Fibroblast of peridontal ligament (primary cell): ENCODE results near the gene USO1.
A peak's percentile ranks its signal among the peaks of the same experiment; 100 is the strongest.
"Not testable (repeated sequence)": the region's sequence is repeated elsewhere in the genome, so short reads cannot be mapped to it uniquely, and the experiment has no call there.

Experiments
- DNase-seq: peaks from one replicate; pipeline ENCODE4 v3.0.0-alpha.2; 2010; ENCODE audit errors: extremely low read depth

Gene USO1

DNA sequence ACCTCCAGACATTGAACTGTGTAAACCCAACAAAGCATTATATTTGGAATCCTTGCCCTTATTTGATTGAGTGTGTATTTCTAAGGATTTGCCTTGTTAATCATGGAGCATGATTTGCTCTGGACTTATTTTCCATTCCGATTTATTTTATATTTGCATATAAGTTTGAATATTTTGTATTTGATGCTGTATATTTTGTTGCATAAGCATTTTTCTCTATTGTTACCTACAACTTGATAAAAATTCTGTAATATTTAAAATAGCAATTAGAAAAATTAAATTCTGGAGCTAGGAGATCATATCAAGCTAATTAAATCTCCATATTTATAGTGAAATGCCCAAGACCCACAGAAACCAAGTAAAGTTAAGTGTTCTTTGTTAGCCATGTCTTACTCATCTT is 47.2 kb downstream of the USO1 start:
- no peak for DNase-seq

- DNase-seq, result no peak
These were observed 53.2 kb downstream of the USO1 start for GRCh38 chr4:75777589-75777988.

GRCh38 chr4:75779105-75779757 is 54.9 kb downstream of the USO1 start:
- DNase-seq, result no peak

- DNase-seq, result no peak
These were observed 56.9 kb downstream of the USO1 start for GRCh38 chr4:75781305-75781704.

GRCh38 chr4:75786526-75786925 is 62.1 kb downstream of the USO1 start:
- DNase-seq, result no peak

GRCh38 chr4:75786938-75787337 is 62.6 kb downstream of the USO1 start:
- DNase-seq, result no peak

GRCh38 chr4:75790024-75790423 is 65.6 kb downstream of the USO1 start:
- DNase-seq, result no peak

DNA sequence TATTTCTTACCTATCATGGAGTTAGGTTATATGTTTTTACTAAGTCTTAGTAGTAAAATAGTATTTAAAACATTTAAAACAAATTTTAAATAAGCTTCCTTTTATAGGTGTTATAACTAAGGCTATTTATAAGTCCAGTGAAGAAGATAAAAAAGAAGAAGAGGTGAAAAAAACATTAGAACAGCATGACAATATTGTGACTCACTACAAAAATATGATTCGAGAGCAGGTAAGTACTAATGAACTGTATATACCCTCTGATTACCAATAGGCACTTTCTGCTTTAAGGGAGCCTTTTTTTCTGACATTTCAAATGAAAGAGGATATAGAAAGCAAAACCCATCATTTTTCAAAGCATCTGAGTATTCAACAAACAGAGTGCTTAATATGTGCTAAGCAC is 76.6 kb downstream of the USO1 start:
- no peak for DNase-seq

GRCh38 chr4:75806035-75806434 is 81.7 kb downstream of the USO1 start:
- not testable (repeated sequence) for DNase-seq

DNA sequence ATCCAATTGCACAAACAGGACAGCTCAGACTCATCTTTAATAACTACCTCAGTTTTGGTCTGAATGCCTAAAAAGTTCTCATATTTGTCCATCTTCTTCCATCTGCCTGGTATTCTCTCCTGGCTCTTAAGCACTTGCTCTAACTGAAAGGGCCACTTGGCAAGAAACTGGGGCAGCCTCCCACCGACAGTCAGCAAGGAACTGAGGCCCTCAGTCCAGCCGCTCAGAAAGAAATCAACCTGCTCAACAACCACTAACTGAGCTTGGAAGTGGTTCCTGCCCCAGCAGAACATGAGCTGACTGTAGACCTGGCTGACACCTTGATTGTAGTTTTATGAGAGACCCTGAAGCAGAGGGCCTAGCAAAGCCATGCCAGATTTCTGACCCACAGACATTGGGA is 93.5 kb downstream of the USO1 start:
- DNase-seq, result no peak

- DNase-seq, result no peak
These were observed 94.7 kb downstream of the USO1 start for GRCh38 chr4:75819121-75819520.

GRCh38 chr4:75820197-75820596 is 95.8 kb downstream of the USO1 start:
- DNase-seq, result no peak

GRCh38 chr4:75820676-75821075 is 96.3 kb downstream of the USO1 start:
- DNase-seq, result no peak

- no peak for DNase-seq
These were observed 96.8 kb downstream of the USO1 start for GRCh38 chr4:75821216-75821615.

DNA sequence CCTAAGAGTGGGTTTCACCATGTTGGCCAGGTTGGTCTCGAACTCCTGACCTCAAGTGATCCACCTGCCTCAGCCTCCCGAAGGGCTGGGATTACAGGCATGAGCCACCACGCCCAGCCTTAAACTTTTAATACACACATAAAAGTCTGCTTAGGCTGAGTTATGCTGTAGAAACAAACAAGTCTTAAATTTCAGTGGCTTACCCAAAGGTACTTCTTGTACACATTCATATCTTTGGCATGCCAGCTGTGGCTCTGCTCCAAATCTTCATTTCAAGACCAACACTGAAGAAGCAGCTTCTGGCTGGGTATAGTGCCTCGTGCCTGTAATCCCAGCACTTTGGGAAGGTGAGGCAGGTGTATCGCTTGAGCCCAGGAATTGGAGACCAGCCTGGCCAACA is 97.6 kb downstream of the USO1 start:
- peak; percentile 46 for DNase-seq

- DNase-seq, result no peak
These were observed 98.0 kb downstream of the USO1 start for GRCh38 chr4:75822416-75822815.

GRCh38 chr4:75823812-75824211 is 99.4 kb downstream of the USO1 start:
- no peak for DNase-seq

- peak; percentile 49 for DNase-seq
These were observed 106.5 kb downstream of the USO1 start for GRCh38 chr4:75830906-75831305.

- DNase-seq, result no peak
These were observed 107.6 kb downstream of the USO1 start for GRCh38 chr4:75831856-75832405.

GRCh38 chr4:75834095-75834771 is 109.9 kb downstream of the USO1 start:
- DNase-seq, result peak; percentile 76

- peak; percentile 64 for DNase-seq
These were observed 110.4 kb downstream of the USO1 start for GRCh38 chr4:75834772-75835154.

GRCh38 chr4:75841641-75842520 is 117.5 kb downstream of the USO1 start:
- DNase-seq, result peak; percentile 65
